SK-N-MC (cell line): ENCODE results near the gene TPTE.
"Not testable (repeated sequence)": the region's sequence is repeated elsewhere in the genome, so short reads cannot be mapped to it uniquely, and the experiment has no call there.

Source experiments
- EZH2 ChIP-seq: fragments of 200-600 bp; sonication (generic); IDR thresholded peaks from one replicate; pipeline ENCODE4 v1.6.1; 2017; ENCODE audit warnings: antibody characterized with exemption
- FOXP2 ChIP-seq: optimal IDR thresholded peaks from 2 replicates; pipeline ENCODE3; 2011; ENCODE audit warnings: mild to moderate bottlenecking, moderate library complexity; ENCODE audit not compliant: insufficient read depth; ENCODE audit errors: extremely low read length, control extremely low read depth
- POLR2AphosphoS5 ChIP-seq: IDR thresholded peaks from 2 replicates; pipeline ENCODE4 v1.6.1; 2012; ENCODE audit warnings: mild to moderate bottlenecking, low read depth, low read length, borderline replicate concordance

DNA sequence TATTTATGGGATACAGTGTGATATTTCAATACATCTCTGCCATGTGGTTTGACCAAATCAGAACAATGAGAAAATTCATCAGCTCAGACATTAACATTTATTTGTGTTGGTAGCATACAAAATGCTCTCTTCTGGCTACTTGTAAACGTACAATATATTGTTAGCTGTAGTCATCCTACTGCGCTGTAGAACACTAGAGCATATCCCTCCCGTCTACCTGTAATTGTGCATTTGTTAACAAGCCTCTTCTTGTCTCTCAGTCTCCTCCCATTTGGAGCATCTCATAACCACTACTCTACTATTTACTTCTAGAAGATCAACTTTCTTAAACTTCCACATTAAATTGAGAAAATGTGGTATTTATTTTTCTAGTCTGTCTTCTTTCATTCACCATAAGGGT lies 107.9 kb downstream of the TPTE start:
- TF ChIP-seq EZH2, POLR2AphosphoS5, FOXP2: not testable (repeated sequence)
